Fibroblast of skin of back (primary cell): ENCODE data around the gene KRT25. TPM values are rescaled to one million over a fixed set of nuclear protein-coding genes. Genes with fewer than 3 reads are reported as not detected.
A peak's percentile ranks its signal among the peaks of the same experiment; 100 is the strongest.

ENCODE experiments used
- DNase-seq: peaks from one replicate; pipeline ENCODE4 v3.0.0-alpha.2; 2013
- polyA plus RNA-seq, 2 experiments: library from polyadenylated mRNA; unstranded; fragments of 120-200 nt; gene quantifications; one replicate each; pipeline ENCODE4 v1.2.1, GENCODE V29; 2013; ENCODE audit not compliant: insufficient read length in 2 of 2

The KRT25 gene
- not detected for polyA plus RNA-seq (2013, experiment 1 of 2; ENCODE audit: insufficient read length)
- not detected for polyA plus RNA-seq (2013, experiment 2 of 2; ENCODE audit: insufficient read length)

- DNase-seq = no peak
Observed at GRCh38 chr17:40755231-40755630, at the start of gene KRT25. TSS of gene KRT25 (minus strand) at chr17:40755331. CDS start at chr17:40755271, 60 bp downstream.

- DNase-seq = peak; percentile 69
Observed at GRCh38 chr17:40803617-40804082, 48.5 kb upstream of the KRT25 start.

DNA sequence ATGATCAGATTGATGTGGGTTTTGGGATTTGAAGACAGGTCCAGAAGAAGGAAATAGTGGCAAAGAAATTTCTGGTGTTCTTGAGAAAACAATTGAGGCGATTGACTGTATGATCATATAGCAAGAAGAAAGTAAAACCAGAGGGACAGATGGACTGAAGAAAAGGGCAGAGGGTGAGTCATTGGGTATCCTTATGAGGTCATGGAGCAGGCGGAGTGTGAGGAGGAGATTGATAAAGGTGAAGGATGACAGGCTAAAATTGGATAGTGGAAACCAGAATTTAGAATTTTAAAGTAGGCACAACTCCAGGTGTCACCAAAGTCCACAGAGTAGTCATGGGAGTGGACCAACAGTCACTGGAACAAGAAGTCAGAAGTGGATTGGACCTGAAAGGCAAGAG lies 46.0 kb upstream of the KRT25 start:
- DNase-seq = no peak

DNA sequence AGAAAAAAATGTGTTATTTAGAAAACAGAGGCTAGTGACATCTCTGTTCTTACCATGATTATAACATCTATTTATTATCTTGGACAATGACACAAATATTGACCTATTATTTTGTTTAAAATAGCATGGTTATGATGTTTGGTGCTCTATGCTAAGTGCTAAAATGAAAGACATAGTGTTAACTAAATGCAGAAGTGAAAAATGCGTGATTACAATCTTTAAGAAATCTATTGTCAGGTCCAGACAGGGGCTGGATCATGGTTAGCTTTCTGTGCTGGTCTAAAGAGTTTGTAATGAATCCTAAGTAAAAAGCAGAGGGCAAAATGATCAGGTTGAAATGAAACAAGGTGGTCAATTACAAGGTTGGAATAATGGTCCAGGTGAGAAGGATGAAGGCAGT lies 45.2 kb upstream of the KRT25 start:
- no peak for DNase-seq

- DNase-seq = no peak
Observed at GRCh38 chr17:40799859-40800258, 44.7 kb upstream of the KRT25 start, which contains the start of gene KRT28. TSS of gene KRT28 (minus strand) at chr17:40799959. CDS start at chr17:40799893, 66 bp downstream.

- no peak for DNase-seq
Observed at GRCh38 chr17:40796846-40797245, 41.7 kb upstream of the KRT25 start.

GRCh38 chr17:40795019-40795667 lies 40.0 kb upstream of the KRT25 start:
- no peak for DNase-seq

GRCh38 chr17:40794466-40794865 lies 39.3 kb upstream of the KRT25 start:
- DNase-seq = no peak

GRCh38 chr17:40793832-40794231 lies 38.7 kb upstream of the KRT25 start:
- no peak for DNase-seq

DNA sequence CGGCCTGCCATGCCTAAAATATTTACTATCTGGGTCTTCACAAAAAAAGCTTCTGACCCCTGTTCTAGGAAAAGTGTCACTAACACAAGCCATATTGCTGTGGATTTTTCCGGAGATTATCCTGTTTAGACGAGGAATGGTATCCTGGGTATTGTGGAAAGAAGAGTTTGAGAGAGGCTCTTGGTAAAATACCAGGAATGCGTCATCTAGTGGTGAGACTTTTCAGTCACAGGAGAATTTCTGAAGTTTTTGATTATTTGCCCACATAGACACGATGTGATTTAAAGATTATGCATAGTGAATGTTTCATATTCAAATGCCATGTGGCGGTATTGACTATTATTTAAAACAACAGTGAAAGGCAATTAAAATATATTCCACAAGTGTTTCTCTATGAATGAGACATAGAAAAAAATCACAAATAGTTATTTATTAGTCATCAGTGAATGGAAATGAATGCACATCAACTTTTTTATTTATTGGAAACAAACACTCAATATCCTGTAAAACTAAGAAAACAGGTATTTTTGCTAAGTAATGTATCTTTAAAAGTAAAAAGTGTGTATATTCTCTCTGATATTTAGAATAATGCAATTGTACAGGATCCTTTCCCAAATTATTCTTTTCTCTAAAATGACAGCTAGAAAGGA lies 36.8 kb upstream of the KRT25 start:
- DNase-seq = peak; percentile 47

DNA sequence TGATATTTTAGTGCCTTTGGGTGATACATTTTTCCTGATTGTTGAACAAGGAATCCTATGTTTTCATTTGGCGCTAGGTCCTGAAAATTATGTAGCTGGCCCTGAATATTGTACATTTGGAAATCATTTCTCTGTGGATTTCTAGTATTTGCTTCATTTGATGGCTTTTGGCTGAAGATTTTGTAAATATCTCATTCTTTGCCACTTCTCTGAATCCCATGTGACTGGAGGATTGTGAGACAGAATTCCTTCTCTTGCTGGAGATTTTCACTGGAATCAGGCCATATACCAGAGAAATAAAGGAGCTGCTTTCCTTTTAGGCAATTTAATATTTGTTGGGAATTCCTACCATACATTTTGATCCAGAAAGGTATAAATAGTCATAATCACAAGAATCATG lies 36.0 kb upstream of the KRT25 start:
- DNase-seq = no peak

- no peak for DNase-seq
Observed at GRCh38 chr17:40782450-40782849, 27.3 kb upstream of the KRT25 start, which contains the start of gene KRT27. TSS of gene KRT27 (minus strand) at chr17:40782550. CDS start at chr17:40782493, 57 bp downstream.

- no peak for DNase-seq
Observed at GRCh38 chr17:40779181-40779909, 24.2 kb upstream of the KRT25 start.

GRCh38 chr17:40778461-40778860 lies 23.3 kb upstream of the KRT25 start:
- DNase-seq = no peak

GRCh38 chr17:40777971-40778370 lies 22.8 kb upstream of the KRT25 start:
- no peak for DNase-seq

DNA sequence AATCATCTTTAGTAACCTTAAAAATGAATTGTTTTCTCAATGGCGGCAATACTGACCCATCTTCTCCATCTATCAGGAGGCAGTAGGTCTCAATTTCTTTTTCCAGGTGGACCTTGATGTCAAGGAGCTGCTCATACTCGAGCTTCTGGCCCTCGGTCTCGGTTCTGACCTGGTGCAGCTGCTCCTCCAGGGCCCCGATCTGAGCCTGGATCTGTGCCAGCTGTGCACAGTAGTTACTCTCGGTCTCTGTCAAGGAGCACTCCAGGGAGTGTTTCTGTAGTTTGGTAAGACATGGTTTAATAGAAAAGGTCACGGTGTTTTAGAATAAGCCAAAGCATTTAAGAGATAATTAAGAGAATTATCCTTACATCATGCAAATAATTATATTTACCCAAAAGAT lies 22.3 kb upstream of the KRT25 start:
- DNase-seq = no peak

DNA sequence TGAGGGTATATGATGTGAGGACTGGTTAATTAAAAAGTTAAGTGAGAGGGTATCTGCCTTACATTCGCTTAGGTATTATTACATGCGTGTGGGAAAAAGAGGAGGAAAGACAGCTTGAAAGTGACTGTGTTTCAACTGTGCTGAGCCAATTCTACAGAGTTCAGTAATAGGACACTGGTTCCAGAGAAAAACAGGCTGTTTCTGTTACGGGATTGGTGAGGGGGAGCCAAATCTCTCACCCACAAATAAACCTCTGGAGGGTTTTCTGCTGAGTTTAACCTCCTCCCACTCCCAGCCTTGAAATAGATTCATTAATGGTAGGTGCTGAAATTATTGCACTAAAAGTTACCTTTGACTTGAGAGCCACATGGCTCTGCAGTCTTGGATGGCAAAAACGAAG lies 20.8 kb upstream of the KRT25 start:
- DNase-seq = no peak

- DNase-seq = no peak
Observed at GRCh38 chr17:40772101-40772500, 17.0 kb upstream of the KRT25 start, which contains the start of gene KRT26. TSS of gene KRT26 (minus strand) at chr17:40772201. CDS start at chr17:40772113, 88 bp downstream.

DNA sequence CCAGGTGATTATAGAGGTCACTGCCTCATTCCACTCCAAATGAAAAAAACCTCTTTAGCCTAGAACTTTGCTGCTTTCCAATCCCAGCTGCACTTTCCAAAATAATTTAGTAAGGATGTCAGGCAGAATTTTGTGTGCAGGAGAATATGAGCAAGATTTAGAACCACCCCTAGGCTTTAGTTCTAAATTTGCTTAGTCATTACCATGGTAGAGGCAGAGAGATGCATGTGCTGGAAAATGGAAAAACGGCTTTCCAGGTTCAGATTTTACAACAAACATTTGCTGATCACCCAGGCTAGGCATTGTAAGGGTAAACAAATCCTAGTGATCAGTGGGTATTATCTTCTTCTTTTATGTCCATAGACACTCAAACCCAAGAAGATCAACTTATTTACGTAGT lies 10.5 kb upstream of the KRT25 start:
- no peak for DNase-seq

- no peak for DNase-seq
Observed at GRCh38 chr17:40763752-40764151, 8.6 kb upstream of the KRT25 start.

- DNase-seq = no peak
Observed at GRCh38 chr17:40760105-40761016, 5.2 kb upstream of the KRT25 start.

DNA sequence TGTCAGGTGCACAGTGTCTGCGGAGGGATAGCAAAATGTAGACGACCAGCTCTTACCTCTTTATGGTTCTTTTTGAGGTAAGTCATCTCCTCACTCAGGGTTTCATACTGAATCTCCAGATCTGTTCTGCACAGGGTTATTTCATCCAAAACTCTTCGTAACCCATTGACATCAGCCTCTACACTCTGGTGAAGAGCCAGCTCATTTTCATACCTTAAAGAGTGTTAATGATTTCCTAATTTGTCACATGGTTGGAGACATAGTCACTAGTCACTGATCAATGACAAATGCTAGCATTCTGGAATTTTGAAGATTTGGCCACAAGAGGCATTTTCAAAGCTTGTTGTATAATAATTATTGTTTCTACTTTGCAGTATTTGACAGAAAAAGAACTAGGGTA lies 1.3 kb downstream of the KRT25 start:
- no peak for DNase-seq
